GM21526 (cell line): ENCODE measurements around the gene CTBP1.

Experiments
- ATAC-seq: cut with Tn5 transposase; IDR thresholded peaks from one replicate; pipeline ENCODE4 v1.9.1; 2021; ENCODE audit warnings: moderate library complexity; ENCODE audit not compliant: unreplicated experiment, low FRiP score

Gene CTBP1

DNA sequence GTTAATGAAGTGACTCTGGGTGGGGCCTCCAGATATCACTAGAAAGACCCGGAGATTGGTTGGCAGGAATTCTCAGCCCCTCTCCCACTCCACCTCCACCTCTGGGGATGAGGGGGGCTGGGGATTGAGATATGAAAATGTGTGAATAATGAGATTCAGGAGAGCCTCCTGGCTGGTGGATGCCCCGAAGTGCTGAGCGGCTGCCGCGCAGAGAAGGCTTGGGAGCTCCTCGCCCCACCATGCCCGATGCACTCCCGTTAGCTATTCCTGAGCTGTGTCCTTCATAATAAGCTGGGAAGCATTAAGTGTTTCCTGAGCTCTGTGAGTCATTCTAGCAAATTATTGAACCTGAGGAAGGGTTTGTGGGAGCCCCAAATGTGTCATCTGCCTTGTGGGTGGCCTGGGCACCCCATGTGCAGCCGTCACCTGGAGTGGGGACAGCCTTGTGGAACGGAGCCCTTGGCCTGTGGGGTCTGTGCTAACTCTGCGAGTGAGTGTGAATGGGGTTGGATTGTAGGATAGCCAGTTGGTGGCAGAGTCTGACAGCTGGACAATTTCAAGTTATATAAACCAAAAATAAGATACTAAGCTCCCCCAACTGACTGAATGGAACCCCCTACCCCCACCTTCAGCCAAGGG, 36.3 kb upstream of the CTBP1 start:
- no peak for ATAC-seq

DNA sequence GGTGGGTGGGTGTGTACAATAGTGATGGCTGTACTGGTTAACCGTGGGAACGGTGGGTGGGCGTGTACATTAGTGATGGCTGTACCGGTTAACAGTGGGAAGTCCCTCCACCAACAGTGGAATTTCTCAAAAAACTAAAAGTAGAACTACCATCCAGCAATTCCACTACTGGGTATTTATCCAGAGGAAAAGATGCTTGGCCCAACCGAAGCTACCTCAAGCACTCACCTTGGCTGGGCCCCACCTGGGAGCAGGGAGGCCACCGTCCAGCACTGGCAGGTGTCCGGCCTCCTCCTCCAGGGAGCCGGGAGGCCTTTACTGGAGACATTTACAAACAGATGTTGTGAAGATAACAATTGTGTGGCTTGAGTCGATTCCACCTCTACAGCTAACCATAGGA, 34.8 kb upstream of the CTBP1 start:
- ATAC-seq: no peak

DNA sequence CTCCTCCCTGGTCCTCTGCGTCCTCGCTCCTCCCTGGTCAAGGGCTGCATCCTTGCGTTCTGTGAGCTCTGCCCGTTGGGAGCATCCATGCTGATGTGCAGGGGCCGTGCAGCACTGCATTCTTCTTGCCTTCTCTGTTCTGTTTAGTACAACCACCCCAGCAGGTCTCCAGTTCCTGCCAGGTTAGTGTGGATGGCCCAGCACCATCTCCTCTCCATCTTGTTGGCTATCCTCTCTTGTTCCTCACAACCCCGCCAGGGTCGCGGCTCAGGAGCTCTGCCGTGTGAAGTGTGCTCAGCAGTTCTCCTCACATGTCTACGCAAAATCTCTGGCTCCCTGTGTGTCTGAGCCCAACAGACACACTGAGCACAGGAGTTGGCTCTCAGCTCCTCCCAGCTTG, 30.3 kb upstream of the CTBP1 start:
- ATAC-seq: no peak

DNA sequence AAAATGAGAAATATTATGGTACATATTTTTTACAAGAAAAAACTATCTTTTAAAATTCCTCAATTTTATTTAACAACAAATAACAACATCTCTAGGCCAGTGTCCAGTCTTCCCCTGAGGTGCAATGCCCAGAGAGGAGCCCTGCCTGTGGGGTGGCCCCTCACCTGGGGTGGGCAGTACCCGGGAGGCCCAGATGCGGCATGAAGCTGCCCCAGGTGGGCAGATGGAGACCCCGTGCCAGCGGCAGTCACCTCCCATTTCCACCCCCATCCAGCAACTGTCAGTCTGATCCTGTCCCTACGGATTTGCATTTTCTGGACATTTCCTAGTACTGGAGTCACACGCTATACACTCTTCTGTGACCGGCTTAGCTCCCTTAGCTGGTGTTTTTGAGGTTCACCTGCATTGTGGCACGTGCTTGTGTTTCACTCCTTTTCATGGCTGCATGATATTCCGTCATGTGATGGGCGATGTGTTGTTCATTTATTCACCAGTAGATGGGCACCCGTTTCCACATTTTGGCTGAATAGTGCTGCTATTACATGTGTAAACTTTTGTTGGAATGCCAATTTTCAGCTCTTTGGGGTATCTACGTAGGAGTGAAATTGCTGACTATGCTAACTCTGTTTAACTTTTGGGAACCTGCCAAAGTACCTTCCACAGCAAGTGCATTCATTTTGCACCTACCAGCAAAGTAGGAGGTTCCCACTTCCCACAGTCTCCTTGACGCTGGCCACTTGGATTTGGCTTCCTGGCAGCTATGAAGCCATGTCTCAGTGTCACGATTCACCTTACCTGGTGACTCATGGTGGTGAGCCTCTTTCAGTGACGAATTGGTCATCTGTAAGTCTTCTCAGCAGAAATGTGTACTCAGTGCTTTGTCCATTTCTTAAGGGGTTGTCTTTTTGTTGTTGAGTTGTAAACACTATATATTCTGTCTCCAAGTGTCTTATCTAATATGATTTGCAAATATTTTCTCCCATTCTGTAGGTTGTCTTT, 29.0 kb upstream of the CTBP1 start:
- ATAC-seq: no peak

DNA sequence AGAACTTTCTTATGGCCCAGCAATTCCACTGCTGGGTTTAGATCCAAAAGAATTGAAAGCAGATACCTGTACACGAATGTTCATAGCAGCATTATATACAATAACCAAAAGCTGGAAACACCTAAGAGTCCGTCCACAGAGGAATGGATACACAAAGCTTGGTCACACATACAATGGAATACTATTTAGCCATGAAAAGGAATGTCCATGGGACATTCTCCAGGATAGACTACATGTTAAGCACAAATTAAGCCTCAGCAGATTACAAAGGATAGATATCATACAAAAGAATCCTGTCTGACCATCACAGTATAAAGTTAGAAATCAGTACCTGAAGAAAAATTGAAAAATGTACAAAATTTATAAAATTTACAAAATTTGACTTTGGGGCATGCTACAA, 28.1 kb upstream of the CTBP1 start:
- ATAC-seq: no peak

DNA sequence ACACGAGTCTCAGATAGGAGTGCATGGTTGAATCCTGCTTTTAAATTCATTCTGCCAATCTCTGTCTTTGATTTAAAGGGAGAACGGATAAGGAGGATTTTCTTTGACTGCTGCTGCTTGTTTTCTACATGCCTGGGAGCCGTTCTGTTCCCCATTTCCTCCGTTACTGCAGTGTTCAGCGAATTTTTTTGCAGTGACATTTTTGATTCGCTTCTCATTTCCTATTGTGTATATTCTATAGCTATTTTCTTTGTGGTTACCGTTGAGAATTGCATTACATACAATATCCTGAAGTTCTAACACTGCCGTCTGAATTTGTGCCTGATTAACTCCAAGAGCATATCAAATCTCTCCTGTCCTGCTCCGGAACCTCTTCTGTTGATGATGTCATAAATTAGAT, 25.9 kb upstream of the CTBP1 start:
- no peak for ATAC-seq

DNA sequence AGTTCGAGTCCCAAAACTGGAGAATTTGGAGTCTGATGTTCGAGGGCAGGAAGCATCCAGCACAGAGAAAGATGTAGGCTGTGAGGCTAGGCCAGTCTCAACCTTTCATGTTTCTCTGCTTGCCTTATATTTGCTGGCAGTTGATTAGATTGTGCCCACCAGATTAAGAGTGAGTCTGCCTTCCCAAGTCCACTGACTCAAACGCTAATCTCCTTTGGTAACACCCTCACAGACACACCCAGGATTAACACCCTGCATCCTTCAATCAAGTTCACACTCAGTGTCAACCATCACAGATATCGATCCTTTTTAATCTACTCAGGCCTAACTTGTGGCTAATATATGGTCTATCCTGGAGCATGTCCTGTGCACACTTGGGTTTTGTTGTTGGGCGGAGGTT, 22.8 kb upstream of the CTBP1 start:
- no peak for ATAC-seq

DNA sequence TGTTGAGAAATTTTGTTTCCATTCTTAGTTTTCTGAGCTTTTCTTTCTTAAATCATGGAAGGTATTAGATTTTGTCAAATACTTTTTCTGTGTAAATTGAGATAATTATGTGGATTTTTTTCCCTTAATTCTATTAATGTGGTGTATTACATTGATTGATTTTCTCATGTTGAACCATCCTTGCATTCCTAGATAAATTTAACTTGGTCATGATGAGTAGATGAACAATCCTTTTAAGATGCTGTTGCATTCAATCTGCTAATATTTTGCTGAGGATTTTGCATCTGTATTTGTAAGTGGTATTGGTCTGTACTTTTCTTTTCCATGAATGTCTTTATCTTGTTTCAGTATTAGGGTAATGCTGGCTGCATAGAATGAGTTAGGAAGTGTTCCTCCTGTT, 20.3 kb upstream of the CTBP1 start:
- no peak for ATAC-seq

DNA sequence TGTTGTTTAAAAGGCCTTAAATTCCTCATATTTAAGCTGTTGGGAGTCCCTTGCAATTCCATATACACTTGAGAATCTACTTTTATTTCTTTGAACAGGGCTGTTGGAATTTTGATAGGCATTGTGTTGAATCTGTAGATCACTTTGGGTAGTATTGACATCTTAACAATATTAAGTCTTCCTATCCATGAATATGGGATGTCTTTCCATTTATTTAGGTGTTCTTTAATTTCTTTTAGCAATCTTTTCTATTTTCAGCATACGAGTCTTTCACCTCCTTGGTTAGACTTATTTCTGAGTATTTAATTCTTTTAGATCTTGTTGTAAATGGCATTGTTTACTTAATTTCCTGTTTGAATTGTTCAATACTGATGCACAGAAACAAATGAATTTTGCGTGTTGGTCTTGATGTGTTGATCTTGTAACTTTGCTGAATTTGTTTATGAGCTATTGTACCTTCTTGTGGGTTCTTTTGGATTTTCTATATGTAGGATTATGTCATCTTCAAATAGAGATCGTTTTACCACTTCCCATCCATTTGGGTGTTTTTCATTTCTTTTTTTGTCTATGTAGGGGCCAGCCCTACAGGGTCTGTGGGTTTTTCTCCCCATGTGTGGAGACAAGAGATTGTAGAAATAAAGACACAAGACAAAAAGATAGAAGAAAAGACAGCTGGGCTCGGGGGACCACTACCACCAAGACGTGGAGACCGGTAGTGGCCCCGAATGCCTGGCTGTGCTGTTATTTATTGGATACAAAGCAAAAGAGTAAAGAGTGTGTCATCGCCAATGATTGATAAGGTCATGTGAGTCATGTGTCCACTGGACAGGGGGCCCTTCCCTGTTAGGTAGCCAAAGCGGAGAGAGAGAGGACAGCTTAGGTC, 18.2 kb upstream of the CTBP1 start:
- no peak for ATAC-seq

DNA sequence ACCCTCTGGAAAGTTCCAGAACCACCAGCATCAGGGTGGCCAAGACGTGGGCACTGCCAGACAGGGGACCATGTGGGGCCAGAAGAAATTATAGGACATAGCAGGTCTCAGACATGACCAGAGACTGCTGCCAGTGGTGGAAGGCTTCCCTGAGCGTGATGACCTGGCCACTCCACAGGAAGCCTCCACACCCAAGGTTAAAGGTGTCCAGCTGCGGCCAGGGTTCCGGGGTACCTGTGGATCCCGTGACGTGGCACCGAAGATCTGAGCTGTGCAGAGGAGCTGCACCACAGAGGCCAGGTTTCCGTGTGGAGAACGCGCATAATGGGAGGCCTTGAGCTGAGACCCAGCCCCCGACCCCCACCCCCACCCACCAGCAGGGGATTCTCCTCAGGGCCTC, 16.4 kb upstream of the CTBP1 start:
- ATAC-seq: no peak

DNA sequence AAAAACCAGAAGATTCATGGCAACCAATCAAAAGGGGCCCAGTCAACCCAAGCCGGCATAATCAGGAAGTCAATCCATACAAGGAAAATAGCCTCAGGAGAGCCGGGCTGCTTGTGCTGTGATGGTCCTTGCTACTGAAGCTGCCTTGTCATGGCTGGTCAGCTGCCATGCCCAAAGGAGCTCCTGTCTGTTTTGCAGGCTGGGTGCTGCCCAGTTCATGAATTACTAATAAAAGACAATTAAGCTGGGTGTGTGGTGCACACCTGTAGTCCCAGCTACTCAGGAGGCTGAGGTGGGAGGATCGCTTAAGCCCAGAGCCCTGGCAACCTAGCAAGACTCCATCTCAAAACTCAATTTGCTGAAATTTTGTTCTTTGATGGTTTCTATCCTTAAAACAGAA, 16.0 kb upstream of the CTBP1 start:
- ATAC-seq: no peak

DNA sequence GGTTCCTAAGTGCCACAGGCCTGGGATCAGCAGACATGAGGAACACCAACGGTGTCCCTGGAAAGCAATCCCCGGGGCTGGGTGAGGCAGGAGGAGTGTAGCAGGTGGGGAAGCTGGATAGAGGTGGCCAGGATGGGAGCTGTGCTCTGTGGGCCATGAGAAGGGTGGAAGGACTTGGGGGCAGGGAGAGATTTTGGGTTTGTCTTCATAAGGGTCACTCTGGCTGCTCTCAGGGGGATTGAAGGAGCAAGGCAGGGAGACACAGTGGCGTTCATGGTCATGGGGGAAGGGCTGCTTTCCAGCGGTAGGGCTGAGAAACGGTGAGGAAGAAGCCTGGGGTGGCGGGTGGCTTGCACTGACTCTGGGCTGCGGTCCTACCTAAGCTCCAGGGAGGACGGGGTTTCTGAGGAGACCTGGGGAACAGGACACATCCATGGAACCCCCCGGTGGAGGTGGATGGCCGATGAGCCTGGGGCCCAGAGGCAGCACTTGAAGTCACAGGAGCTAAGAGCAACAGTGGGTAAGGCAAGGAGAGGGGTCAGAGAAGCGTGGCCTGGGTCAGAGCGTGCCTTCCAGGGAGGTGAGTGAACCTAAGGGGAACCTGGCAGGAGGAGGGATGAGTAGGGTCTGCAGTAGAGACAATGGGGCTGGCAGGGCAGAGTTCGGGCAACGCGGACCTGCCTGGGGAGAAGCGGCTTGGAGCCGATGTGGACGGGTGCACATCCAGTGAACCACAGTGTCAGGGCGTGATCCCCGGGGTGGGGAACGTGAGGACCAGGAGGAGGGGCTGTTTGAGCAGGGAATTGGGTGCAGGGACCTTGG, 12.4 kb upstream of the CTBP1 start:
- ATAC-seq: no peak

DNA sequence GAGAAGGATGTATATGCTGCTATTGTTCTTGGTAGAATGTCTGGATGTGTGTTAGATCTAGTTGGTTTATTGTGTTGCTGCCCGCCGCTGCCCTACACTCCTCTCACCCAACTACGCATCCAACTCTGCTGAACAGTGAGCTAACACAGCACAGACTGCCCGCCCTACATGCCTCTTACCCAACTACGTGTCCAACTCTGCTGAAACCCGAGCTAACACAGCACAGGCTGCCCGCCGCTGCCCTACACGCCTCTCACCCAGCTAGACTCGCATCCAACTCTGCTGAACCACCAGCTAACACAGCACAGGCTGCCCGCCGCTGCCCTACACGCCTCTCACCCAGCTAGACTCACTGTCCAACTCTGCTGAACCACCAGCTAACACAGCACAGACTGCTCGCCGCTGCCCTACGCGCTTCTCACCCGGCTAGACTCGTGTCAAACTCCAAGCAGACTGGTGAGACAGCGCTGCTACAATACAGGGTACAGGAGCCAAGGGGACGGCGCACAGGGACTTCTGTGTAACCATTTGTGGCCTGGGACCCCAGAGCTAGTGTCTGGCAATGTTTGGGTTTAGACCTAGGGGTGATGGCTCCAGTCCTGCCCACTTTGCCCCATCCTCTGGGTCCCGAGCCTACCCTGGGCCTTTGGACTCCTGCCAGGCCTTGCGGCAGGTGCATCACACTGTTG, 11.6 kb upstream of the CTBP1 start:
- no peak for ATAC-seq

DNA sequence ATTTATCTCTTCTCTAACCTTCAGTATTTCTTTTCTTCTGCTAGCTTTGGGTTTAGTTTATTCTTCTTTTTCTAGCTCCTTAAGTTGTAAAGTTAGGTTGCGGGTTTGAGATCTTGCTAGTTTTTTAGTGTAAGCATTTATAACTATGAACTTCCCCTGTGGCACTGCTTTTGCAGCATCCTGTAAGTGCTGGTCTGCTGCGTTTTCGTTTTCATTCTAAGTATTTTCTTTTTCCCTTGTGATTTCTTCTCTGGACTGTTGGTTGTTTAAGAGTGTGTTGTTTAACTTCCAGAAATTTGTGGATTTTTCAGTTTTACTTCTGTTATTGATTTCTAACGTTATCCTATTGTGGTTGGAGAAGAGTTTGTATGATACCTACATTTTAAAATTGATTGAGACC, 11.0 kb upstream of the CTBP1 start:
- no peak for ATAC-seq

DNA sequence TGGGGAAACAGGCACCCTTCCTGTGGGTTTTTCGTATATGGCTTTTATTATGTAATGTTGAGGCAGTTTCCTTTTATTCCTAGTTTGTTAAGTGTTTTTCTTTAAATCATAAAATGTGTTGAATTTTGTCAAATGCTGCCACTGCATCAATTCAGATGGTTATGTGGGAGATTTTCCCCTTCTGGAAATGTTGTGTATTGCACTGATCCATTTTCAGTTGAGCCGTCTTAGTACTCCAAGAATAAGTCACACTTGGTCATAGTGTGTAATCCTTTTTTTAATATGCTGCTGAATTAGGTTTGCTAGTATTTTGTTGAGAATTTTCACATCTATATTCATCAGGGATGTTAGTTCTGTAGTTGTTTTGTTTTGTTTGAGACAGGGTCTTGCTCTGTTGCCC, 9.5 kb upstream of the CTBP1 start:
- no peak for ATAC-seq

DNA sequence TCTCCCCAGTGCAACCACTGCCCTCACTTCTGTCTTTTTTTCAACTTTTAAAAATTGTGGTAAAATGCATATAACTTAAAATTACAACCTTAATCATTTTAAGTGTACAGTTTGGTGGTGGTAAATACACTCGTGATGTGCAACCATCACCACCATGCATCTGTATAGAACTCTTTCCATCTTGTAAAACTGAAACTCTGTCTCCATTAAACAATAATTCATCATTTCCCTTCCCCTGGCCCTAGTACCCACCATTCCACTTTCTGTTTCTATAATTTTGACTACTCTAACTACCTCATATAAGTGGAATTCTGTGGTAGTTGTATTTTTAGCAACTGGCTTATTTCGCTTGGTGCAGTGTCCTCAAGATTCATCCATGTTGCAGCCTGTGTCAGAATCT, 6.8 kb upstream of the CTBP1 start:
- ATAC-seq: no peak

DNA sequence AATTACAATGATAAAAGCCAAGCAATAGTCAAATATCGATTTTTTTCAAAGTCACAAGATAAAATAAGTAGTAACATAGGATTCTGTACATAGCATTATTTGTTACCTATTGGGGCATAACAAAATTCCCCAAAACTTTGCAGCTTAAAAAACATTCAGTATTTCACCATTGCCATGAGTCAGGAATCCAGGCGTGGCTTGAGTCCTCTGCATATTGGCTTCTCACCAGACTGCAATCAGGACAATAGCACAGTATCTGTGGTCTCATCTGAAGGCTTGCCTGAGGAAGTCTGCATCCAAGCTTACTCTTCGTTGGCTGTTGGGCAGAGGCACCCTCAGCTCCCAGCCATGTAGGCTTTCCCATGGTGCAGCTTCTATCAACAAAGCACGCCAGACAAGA, 6.2 kb upstream of the CTBP1 start:
- no peak for ATAC-seq

DNA sequence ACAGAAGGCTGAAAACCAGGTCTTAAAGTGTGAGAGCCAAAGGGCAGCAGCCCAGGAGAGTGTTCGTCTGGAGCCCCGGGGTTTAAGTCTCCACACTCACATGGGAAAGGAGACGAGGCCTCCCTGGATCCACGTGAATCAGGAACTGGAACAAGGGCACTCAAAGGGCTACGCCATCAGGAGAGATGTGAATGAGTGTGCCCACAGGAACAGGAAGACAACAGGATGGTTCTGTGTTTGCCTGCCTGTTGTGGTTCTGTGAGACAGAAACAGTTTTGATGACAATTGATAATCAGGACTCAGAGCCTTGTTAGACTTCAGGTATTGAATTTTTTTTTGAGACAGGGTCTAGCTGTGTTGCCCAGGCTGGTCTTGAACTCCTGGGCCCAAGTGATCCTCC, 4.9 kb upstream of the CTBP1 start:
- no peak for ATAC-seq

DNA sequence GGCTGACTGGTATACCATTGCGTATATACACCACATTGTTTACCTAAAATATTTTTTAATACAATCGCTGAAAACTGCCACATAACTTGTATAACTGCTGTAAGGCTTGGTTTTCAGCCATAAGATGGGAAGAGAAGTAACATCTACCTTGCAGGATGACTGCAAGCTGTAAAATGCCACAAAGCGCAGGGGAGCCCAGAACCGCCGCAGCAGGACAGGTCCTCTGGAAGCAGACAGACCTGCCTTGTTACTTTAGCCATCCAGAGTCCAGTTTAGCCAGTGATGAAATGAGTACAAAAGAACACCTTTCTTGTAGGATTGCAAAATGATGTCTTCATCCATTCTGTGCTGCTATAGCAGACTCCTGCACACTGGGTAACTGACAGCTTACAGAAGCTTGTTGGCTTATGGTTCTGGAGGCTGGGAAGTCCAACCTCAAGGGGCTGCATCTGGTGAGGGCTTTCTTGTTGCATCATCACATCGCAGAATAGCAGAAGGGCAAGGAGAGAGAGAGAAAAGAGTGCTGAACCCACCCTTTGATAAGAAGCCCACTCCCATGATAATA, 4.1 kb upstream of the CTBP1 start:
- ATAC-seq: no peak

DNA sequence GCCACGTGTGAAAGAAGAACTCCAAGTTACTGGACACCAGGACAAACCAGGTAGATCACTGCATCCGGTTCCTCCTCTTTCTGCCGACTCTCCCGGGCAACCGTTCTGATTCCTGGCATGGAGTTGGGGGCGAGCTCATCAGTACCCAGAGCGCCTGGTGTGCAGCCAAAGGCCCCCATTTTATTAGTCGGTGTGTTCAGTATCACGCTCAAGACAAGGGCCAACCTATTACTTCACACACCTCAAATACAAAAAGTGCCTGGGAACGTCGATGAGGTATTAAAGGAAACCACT, 2.8 kb upstream of the CTBP1 start:
- no peak for ATAC-seq
